SJCRH30 (cell line): ENCODE data around the gene LGALS4. TPM values are rescaled to one million over a fixed set of nuclear protein-coding genes. Genes with fewer than 3 reads are reported as not detected.
"Not testable (repeated sequence)": the region's sequence is repeated elsewhere in the genome, so short reads cannot be mapped to it uniquely, and the experiment has no call there.

Source experiments
- DNase-seq, 2 experiments: peaks; one replicate each; pipeline ENCODE4 v3.0.0-alpha.2; 2015 to 2020
- H3K27ac ChIP-seq: fragments of 250-450 bp; sonication (Bioruptor Pico); 2 replicates; pipeline ENCODE4 v1.5.1; 2020; ENCODE audit warnings: mild to moderate bottlenecking, moderate library complexity
- H3K27me3 ChIP-seq: fragments of 250-450 bp; sonication (Bioruptor Pico); 2 replicates; pipeline ENCODE4 v1.5.1; 2020; ENCODE audit warnings: mild to moderate bottlenecking, moderate library complexity
- H3K36me3 ChIP-seq: fragments of 250-450 bp; sonication (Bioruptor Pico); 2 replicates; pipeline ENCODE4 v1.5.1; 2020; ENCODE audit warnings: mild to moderate bottlenecking, moderate library complexity
- H3K4me1 ChIP-seq: fragments of 250-450 bp; sonication (Bioruptor Pico); 2 replicates; pipeline ENCODE4 v1.5.1; 2020; ENCODE audit warnings: mild to moderate bottlenecking, moderate library complexity
- H3K4me3 ChIP-seq: fragments of 250-450 bp; sonication (Bioruptor Pico); 2 replicates; pipeline ENCODE4 v1.5.1; 2020; ENCODE audit warnings: mild to moderate bottlenecking, moderate library complexity
- H3K9me3 ChIP-seq: fragments of 250-450 bp; sonication (Bioruptor Pico); replicated peaks from 2 replicates; pipeline ENCODE4 v1.5.1; 2020; ENCODE audit warnings: mild to moderate bottlenecking, moderate library complexity
- total RNA-seq: library from RNA; depleted of rRNA; stranded (reverse); fragments of >200 nt; shearing (Covaris generic); gene quantifications from 2 replicates; pipeline ENCODE4 v1.2.3, GENCODE V29; 2014; rRNA removed

Gene LGALS4
- total RNA-seq, 1 experiment from 2014 or later, result 0.06 TPM

DNA sequence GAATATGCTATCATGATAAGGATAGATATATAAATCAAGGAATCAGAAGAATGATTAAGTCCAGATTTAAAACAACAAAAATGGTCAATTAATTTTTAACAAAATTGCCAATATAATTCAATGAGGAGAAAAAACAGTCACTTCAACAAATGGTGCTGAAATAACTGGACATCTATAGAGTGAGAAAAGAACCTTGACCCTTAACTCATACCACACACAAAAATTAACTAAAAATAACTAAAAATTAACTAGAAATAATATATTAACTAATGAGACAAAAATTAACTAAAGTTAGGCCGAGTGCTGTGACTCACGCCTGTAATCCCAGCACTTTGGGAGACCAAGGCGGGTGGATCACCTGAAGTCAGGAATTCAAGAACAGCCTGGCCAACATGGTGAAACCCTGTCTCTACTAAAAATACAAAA, 48.9 kb downstream of the LGALS4 start:
- Histone ChIP-seq H3K27ac (no peak overlapping the region), H3K4me1 (no peaks in the 10 kb centered on the region), H3K9me3 (no peaks in the 10 kb centered on the region), H3K36me3 (no peaks in the 10 kb centered on the region), H3K4me3 (no peak overlapping the region), H3K27me3 (no peaks in the 10 kb centered on the region)
- no peak for DNase-seq

DNA sequence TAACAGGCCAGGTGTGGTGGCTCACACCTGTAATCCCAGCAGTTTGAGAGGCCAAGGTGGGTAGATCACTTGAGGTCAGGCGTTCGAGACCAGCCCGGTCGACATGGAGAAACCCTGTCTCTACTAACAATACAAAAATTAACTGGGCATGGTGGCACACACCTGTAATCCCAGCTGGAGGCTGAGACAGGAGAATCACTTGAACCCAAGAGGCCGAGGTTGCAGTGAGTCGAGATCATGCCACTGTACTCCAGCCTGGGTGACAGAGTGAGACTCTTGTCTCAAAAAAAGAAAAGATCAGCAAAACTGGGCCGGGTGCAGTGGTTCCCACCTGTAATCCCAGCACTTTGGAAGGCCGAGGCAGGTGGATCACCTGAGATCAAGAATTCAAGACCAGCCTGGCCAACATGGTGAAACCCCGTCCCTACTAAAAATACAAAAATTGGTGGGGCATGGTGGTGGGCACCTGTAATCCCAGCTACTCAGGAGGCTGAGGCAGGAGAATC, 50.8 kb downstream of the LGALS4 start:
- H3K27me3 ChIP-seq, H3K4me3 ChIP-seq, H3K4me1 ChIP-seq, H3K9me3 ChIP-seq, H3K27ac ChIP-seq, H3K36me3 ChIP-seq, DNase-seq: not testable (repeated sequence)

DNA sequence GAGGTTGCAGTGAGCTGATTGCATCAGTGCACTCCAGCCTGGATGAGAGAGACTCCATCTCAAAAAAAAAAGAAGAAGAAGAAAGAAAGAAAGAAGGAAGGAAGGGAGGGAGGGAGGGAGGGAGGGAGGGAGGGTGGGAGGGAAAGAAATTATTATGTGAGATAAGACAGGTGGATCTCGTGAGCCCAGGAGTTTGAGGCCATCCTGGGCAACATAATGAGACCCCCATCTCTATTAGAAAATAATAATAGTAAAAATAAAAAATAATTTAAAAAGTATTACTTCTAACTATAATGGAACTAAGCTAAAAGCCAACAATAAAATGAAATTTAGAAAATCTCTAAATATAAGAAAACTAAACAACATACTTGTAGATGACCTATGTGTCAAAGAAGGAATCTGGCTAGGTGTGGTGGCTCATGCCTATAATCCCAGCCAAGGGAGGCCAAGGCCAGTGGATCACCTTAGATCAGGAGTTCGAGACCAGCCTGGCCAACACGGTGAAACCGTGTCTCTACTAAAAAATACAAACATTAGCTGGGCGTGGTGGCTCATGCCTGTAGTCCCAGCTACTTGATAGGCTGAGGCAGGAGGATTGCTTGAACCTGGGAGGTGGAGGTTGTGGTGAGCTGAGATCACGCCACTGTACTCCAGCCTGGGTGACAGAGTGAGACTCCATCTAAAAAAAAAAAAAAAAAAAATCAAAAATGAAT, 51.8 kb downstream of the LGALS4 start:
- H3K36me3 ChIP-seq, H3K9me3 ChIP-seq, H3K27ac ChIP-seq, H3K4me3 ChIP-seq, H3K4me1 ChIP-seq, H3K27me3 ChIP-seq, DNase-seq: not testable (repeated sequence)

DNA sequence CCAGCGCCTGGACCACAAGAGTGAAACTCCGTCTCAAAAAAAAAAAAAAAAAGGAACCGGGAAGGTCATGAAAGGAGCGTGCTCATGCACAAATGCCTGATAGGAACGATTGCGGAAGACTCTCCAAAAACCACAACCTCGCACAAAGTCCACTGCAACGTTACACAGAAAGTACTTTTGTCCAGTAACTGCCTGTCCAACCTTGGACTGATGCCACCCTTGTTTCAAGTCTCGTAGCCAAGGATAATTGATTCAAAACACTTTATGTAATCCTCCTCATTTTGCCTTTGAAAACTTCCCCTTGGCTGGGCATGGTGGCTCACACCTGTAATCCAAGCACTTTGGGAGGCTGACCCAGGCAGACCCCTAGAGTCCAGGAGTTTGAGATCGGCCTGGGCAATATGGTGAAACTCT, 53.1 kb downstream of the LGALS4 start:
- DNase-seq, result no peak
- no peaks in the 10 kb centered on the region for H3K9me3 ChIP-seq
- H3K4me3 ChIP-seq, result no peak overlapping the region
- no peaks in the 10 kb centered on the region for H3K36me3 ChIP-seq
- no peak overlapping the region for H3K27ac ChIP-seq
- H3K27me3 ChIP-seq, result no peaks in the 10 kb centered on the region
- H3K4me1 ChIP-seq, result no peaks in the 10 kb centered on the region

DNA sequence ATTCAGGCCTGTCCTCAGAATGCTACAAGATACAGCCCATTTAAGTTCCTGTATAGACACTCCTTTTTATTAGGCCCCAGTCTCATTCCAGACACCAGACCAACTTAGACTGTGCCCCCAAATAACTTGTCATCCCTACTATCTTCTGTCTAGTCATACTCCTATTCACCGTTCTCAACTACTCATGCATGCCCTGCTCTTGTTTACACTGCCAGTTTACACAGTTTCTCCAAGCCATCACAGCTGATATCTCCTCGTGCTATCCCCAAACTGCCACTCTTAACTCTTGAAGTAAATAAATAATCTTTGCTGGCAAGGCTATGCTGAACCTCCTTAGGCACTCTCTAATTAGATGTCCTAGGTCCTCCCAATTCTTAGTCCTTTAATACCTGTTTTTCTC, 58.5 kb downstream of the LGALS4 start:
- H3K4me3 ChIP-seq, H3K9me3 ChIP-seq, H3K4me1 ChIP-seq, H3K27me3 ChIP-seq, H3K27ac ChIP-seq, DNase-seq, H3K36me3 ChIP-seq: not testable (repeated sequence)

DNA sequence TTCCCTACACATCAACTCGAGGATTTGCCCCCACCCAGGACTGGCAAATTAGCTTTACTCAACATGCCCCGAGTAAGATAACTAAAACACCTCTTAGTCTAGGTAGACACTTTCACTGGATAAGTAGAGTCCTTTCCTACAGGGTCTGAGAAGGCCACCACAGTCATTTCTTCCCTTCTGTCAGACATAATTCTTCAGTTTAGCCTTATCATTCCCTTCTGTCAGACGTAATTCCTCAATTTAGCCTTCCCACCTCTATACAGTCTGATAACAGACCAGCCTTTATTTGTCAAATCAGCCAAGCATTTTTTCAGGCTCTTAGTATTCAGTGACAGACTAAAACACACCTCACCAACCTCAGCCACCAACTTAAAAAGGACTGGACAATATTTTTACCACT, 59.0 kb downstream of the LGALS4 start:
- H3K9me3 ChIP-seq, H3K4me3 ChIP-seq, DNase-seq, H3K36me3 ChIP-seq, H3K4me1 ChIP-seq, H3K27me3 ChIP-seq, H3K27ac ChIP-seq: not testable (repeated sequence)

Other genes with a start within 250 kb of the LGALS4 start
- 1.2 and 1.5 TPM in 2 replicates for gene MAP4K1, start 195.0 kb downstream of the LGALS4 start, total RNA-seq
- 320 and 322 TPM in 2 replicates for gene EIF3K, start 193.8 kb downstream of the LGALS4 start, total RNA-seq
- gene ACTN4, start 165.3 kb downstream of the LGALS4 start, total RNA-seq, result 166 and 192 TPM in 2 replicates
- gene CAPN12, start 68.5 kb downstream of the LGALS4 start, total RNA-seq, result not detected in 2 replicates
- gene LGALS7, start 39.4 kb downstream of the LGALS4 start, total RNA-seq, result 0.28 and 0.71 TPM in 2 replicates
- gene LGALS7B, start 23.7 kb downstream of the LGALS4 start, total RNA-seq, result not detected in 2 replicates
- 55.8 and 64.6 TPM in 2 replicates for gene ECH1, start 18.8 kb upstream of the LGALS4 start, total RNA-seq
- gene HNRNPL, start 37.0 kb upstream of the LGALS4 start, total RNA-seq, result 454 and 471 TPM in 2 replicates
- gene RINL, start 65.3 kb upstream of the LGALS4 start, total RNA-seq, result 0.35 and 0.79 TPM in 2 replicates
- 42.1 and 44.6 TPM in 2 replicates for gene SIRT2, start 86.7 kb upstream of the LGALS4 start, total RNA-seq
- gene NFKBIB, start 87.0 kb upstream of the LGALS4 start, total RNA-seq, result 29.5 and 29.7 TPM in 2 replicates
- 0.43 and 0.79 TPM in 2 replicates for gene CCER2, start 99.2 kb upstream of the LGALS4 start, total RNA-seq
- gene SARS2, start 117.8 kb upstream of the LGALS4 start, total RNA-seq, result 20.0 and 25.7 TPM in 2 replicates
- gene MRPS12, start 118.0 kb upstream of the LGALS4 start, total RNA-seq, result 54.0 and 63.8 TPM in 2 replicates
- 4.6 and 5.3 TPM in 2 replicates for gene FBXO17, start 162.8 kb upstream of the LGALS4 start, total RNA-seq
- gene FBXO27, start 219.6 kb upstream of the LGALS4 start, total RNA-seq, result 0.71 and 1.0 TPM in 2 replicates